Activated CD4-positive, alpha-beta T cell treated with anti-CD3 and anti-CD28 coated beads, Interleukin-10, Interleukin-2, amounts not matched to agents 100 ng/mL and 50 ng/mL, durations not matched to agents 16 hours and 8 hours (primary cell): ENCODE results near the gene HLA-DRB5.
"Not testable (repeated sequence)": the region's sequence is repeated elsewhere in the genome, so short reads cannot be mapped to it uniquely, and the experiment has no call there.

ENCODE experiments used
- DNase-seq: peaks from one replicate; pipeline ENCODE4 v3.0.0-alpha.2; 2020

HLA-DRB5 gene

DNA sequence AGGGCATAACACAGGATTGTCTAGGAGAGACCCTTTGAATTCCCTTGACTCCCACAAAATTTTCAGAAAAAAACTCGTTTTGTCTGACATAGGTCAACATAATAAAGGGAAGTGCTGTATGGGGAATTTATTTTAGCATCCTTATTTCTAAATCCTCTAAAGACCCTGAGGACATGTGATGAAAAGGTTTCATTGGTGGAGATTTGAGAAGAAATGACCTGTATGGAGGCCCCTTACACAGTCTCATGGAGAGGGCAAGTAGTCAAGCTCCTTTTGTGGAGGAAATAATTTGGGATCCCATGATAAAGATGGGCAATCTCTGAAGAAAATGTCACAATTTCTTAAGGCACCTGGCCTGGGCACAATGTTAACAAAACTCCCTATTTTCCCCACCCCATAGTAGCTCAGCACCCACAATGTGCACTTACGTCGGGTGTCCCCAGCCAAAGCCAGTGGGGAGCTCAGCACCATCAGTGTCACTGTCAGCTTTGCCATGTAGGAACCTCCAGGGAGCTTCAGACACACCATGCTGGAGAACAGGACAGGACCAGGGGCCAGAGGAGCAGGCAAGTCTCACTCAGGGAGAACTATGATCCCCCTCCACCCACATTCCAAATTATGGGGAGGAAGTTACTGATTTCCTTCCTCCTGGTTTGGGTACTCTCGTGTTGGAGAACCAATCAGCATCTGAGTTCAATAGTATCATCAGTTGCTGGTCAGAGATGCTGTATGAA lies at the start of gene HLA-DRB5:
TSS of gene HLA-DRB5 (minus strand) at position 591 of the 734 bp plus-strand sequence. CDS start at position 528, 63 bp downstream.
- peak; percentile 34 for DNase-seq

DNA sequence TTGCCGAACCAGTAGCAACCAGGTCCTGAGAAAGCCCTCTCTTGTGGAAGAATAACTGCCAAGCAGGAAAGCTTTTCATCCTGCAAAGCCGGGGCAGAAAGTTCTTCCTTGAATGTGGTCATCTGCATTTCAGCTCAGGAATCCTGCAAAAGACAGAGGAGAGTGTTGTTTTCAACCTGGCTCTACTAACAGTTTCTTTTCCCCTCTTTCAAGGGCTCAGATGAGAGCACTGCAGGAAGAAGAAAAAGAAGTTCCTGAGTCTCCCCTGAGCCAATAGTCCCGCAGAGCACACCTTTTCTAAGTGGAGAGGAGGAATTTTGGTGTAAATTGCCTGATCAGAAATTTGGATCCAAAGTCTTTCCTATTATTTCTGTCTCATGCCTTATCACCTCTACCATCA lies 48.9 kb upstream of the HLA-DRB5 start:
- DNase-seq: no peak

GRCh38 chr6:32577493-32577892 lies 47.4 kb upstream of the HLA-DRB5 start:
- not testable (repeated sequence) for DNase-seq

- no peak for DNase-seq
Measured at GRCh38 chr6:32576250-32576649, 46.2 kb upstream of the HLA-DRB5 start.

GRCh38 chr6:32570363-32570905 lies 40.3 kb upstream of the HLA-DRB5 start:
- DNase-seq: no peak

- no peak for DNase-seq
Measured at GRCh38 chr6:32568561-32568960, 38.5 kb upstream of the HLA-DRB5 start.

GRCh38 chr6:32566957-32567356 lies 36.9 kb upstream of the HLA-DRB5 start:
- DNase-seq: no peak

GRCh38 chr6:32565511-32565910 lies 35.4 kb upstream of the HLA-DRB5 start:
- DNase-seq: no peak

GRCh38 chr6:32562940-32563339 lies 32.9 kb upstream of the HLA-DRB5 start:
- DNase-seq: no peak

DNA sequence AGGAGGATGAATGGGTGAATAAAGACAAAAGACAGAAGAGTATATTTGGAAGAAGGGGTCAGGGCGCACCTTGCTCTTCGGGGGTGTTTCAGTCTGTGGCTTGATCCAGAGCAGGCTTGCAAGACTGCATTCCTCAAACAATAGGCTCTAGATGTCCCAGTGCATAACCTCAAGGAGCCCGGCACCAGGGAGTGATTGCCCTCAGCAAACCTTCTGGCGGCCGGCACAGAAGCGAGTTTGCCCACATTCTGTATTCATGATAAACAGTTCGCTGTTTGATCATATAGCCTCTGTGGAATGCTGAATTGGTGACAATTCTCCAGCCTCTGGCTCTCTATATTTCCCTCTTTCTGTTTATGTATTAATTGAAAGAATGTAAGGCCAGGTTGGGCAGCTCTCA lies 29.7 kb upstream of the HLA-DRB5 start:
- no peak for DNase-seq

- no peak for DNase-seq
Measured at GRCh38 chr6:32558426-32559057, 28.5 kb upstream of the HLA-DRB5 start.

GRCh38 chr6:32554116-32554965 lies 24.3 kb upstream of the HLA-DRB5 start:
- DNase-seq: no peak

GRCh38 chr6:32553037-32553742 lies 23.1 kb upstream of the HLA-DRB5 start:
- DNase-seq: no peak

- no peak for DNase-seq
Measured at GRCh38 chr6:32551410-32551809, 21.3 kb upstream of the HLA-DRB5 start.

DNA sequence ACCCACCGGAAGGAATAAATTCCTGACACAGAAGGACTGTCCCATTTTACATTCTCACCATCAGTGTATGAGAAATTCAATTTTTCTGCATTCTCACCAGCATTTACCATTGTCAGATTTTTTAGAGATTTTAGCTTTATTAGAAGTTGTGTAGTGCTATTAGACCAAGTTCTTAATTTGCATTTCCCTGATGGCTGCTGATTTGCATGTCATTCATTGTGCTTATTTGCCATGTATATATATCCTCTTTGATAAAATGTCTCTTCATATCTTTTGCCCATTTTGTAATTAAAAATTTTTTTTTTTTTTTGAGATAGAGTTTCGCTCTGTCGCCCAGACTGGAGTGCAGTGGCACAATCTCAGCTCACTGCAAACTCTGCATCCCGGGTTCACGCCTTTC lies 9.8 kb upstream of the HLA-DRB5 start:
- no peak for DNase-seq

- DNase-seq: not testable (repeated sequence)
Measured at GRCh38 chr6:32530431-32530793, 325 bp upstream of the HLA-DRB5 start.

- no peak for DNase-seq
Measured at GRCh38 chr6:32522302-32523047, 7.6 kb downstream of the HLA-DRB5 start.

DNA sequence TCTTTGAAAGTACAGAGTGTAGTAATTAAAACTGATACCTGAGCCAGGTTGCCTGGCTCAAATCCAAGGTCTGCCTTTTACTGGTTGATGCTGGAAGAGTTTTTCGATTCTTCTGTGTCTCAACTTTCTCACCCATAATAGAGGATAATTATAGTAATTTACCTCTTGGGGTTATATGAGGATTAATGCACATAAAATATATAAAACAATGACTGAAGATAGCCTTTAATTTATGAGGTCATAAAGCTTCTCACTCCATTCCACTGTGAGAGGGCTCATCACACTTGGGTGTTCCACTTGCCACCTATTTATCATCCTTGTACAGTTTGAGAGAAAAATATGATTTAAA lies 10.2 kb downstream of the HLA-DRB5 start:
- DNase-seq: no peak

DNA sequence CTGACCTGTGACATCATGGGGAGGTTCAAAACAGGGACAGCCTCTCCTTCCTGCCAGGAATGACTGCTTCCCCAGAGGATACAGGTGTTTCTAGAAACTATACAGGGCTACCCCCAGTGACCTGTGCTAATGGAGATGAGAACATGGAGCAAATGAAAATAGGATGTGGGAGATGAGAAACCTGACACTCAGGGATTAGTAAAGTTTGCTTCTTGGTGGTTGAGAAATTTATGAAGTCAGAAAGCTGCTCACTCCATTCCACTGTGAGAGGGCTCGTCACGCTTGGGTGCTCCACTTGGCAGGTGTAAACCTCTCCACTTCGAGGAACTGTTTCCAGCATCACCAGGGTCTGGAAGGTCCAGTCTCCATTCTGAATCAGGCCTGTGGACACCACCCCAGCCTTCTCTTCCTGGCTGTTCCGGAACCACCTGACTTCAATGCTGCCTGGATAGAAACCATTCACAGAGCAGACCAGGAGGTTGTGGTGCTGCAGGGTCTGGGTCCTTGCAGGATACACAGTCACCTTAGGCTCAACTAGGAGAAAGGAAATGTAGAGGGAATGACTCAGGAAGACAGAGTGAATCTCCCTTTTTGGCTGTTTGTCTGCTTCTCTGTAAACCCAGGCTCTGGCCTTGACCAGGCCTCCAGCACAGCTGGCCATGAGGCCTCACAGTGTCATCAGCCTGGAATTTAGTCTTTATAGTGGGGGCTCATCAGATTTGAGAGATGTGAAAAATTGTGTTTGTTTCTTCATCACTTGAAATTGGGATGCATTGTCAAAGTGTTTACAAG lies 10.8 kb downstream of the HLA-DRB5 start:
- DNase-seq: no peak

DNA sequence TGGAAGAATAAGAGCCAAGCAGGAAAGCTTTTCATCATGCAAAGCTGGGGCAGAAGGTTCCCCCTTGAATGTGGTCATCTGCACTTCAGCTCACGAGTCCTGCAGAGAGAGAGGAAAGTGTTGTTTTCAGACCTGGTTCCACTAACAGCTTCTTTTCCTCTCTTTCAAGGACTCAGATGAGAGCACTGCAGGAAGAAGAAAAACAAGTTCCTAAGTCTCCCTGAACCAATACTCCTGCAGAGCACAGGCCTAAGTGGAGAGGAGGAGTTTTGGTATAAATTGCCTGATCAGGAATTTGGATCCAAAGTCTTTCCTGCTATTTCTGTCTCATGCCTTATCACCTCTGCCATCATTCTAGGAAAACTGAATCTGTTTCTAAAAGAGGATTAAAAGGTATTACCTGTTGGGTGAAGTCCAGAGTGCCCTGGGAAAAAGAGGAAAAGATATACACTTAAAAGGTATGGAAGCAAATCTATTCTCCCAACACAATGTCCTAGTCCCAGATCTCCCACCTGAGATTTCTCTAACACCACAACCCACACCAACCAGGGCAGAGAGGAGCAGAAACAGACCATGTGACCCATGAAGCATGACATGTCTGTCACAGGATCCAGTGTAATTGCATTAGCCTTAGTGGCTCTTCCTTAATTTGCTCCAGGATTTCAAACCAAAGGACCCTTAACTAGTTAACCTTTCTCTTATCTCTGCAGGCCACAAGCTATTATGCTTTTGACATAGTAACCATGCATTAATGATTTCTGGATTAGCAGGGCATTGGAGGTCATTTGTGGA lies 12.2 kb downstream of the HLA-DRB5 start:
- DNase-seq: no peak
